Measurements from ENCODE around the gene OSTN. TPM values are rescaled to one million over a fixed set of nuclear protein-coding genes. Genes with fewer than 3 reads are reported as not detected.

The OSTN gene
- total RNA-seq, 1 experiment from 2014 or later = not detected

- intact Hi-C loops (cut with micrococcal nuclease) = no loop called here
- ATAC-seq (no peak), DNase-seq (ENCODE audit: low read depth, low spot score) (no peak)
- Histone ChIP-seq H4K20me1 (ENCODE audit: insufficient read depth) (no peaks in the 10 kb centered on the region), H3K9ac (ENCODE audit: low read length) (no peak overlapping the region), H3K79me2 (ENCODE audit: insufficient read depth, low read length) (no peaks in the 10 kb centered on the region), H3K27ac (ENCODE audit: low read depth, low read length) (no peak overlapping the region), H3K4me2 (ENCODE audit: low read length) (no peak overlapping the region), H2AFZ (ENCODE audit: low read depth, low read length, poor library complexity, severe bottlenecking) (no peak overlapping the region), H3K9me2 (ENCODE audit: insufficient read depth) (peaks cover 3% of the 10 kb centered on the region; the same call in 1 of the 2 replicates), H3K4me1 (ENCODE audit: control insufficient read depth in 1 of 2, insufficient read depth in 2 of 2, low read length in 2 of 2) (no peaks in the 10 kb centered on the region), H3K27me3 (ENCODE audit: insufficient read depth, low read length) (no peaks in the 10 kb centered on the region), H3K36me3 (ENCODE audit: control insufficient read depth in 1 of 2, insufficient read depth in 2 of 2, low read length in 2 of 2) (no peaks in the 10 kb centered on the region), H3K9me3 (ENCODE audit: control insufficient read depth in 1 of 2, insufficient read depth in 1 of 2, low read depth in 1 of 2, low read length in 2 of 2) (no peaks in the 10 kb centered on the region), H3K4me3 (replicated peaks in 1 of 2; ENCODE audit: low read depth in 1 of 2, low read length in 2 of 2) (no peak overlapping the region)
- RAD21 ChIA-PET (ENCODE audit: low non-redundant PET in 1 of 2, low total read pairs in 2 of 2, uncharacterized antibody in 2 of 2, unreplicated experiment in 2 of 2) = no interaction called here
- CTCF ChIA-PET = no interaction called here
- POLR2A ChIA-PET = no interaction called here
- TF ChIP-seq POLR2A (IDR thresholded peaks at IDR 0.05; ENCODE audit: borderline replicate concordance, extremely low read depth, insufficient read depth, insufficient read length) (no peak), SRF (IDR thresholded peaks at IDR 0.05; ENCODE audit: low read depth) (no peak), EZH2 (IDR thresholded peaks at IDR 0.05) (no peak)
- BruUV-seq (replicated peaks) = no TSS peak
Measured at GRCh38 chr3:191197761-191198306, 1.2 kb upstream of the OSTN start.

- no peak overlapping the region for H3K4me2 ChIP-seq (ENCODE audit: low read length)
- H4K20me1 ChIP-seq (ENCODE audit: insufficient read depth) = no peaks in the 10 kb centered on the region
- H3K9me2 ChIP-seq (ENCODE audit: insufficient read depth) = no peaks in the 10 kb centered on the region
- H3K4me3 ChIP-seq (replicated peaks in 1 of 2; ENCODE audit: low read depth in 1 of 2, low read length in 2 of 2) = no peak overlapping the region
- H2AFZ ChIP-seq (ENCODE audit: low read depth, low read length, poor library complexity, severe bottlenecking) = no peak overlapping the region
- H3K36me3 ChIP-seq (ENCODE audit: control insufficient read depth in 1 of 2, insufficient read depth in 2 of 2, low read length in 2 of 2) = no peaks in the 10 kb centered on the region
- DNase-seq (ENCODE audit: low read depth, low spot score) (no peak), ATAC-seq (no peak)
- H3K79me2 ChIP-seq (ENCODE audit: insufficient read depth, low read length) = no peaks in the 10 kb centered on the region
- CTCF ChIA-PET = interaction anchor here (0.9 kb wide), 1 partner anchor 54 kb away, joined by 3 read pairs; no protein-coding TSS in a partner anchor
- H3K27me3 ChIP-seq (ENCODE audit: insufficient read depth, low read length) = no peaks in the 10 kb centered on the region
- no peak for TF ChIP-seq ELF1 (IDR thresholded peaks at IDR 0.05; ENCODE audit: borderline replicate concordance, low read depth)
- no peak for TF ChIP-seq SRF (IDR thresholded peaks at IDR 0.05; ENCODE audit: low read depth)
- no peak for TF ChIP-seq EZH2phosphoT487 (IDR thresholded peaks at IDR 0.05; ENCODE audit: borderline replicate concordance)
- TF ChIP-seq, protein P1, sequence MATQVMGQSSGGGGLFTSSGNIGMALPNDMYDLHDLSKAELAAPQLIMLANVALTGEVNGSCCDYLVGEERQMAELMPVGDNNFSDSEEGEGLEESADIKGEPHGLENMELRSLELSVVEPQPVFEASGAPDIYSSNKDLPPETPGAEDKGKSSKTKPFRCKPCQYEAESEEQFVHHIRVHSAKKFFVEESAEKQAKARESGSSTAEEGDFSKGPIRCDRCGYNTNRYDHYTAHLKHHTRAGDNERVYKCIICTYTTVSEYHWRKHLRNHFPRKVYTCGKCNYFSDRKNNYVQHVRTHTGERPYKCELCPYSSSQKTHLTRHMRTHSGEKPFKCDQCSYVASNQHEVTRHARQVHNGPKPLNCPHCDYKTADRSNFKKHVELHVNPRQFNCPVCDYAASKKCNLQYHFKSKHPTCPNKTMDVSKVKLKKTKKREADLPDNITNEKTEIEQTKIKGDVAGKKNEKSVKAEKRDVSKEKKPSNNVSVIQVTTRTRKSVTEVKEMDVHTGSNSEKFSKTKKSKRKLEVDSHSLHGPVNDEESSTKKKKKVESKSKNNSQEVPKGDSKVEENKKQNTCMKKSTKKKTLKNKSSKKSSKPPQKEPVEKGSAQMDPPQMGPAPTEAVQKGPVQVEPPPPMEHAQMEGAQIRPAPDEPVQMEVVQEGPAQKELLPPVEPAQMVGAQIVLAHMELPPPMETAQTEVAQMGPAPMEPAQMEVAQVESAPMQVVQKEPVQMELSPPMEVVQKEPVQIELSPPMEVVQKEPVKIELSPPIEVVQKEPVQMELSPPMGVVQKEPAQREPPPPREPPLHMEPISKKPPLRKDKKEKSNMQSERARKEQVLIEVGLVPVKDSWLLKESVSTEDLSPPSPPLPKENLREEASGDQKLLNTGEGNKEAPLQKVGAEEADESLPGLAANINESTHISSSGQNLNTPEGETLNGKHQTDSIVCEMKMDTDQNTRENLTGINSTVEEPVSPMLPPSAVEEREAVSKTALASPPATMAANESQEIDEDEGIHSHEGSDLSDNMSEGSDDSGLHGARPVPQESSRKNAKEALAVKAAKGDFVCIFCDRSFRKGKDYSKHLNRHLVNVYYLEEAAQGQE (IDR thresholded peaks at IDR 0.05; ENCODE audit: low read depth) = no peak
- no peak for TF ChIP-seq SP1 (IDR thresholded peaks at IDR 0.05; ENCODE audit: low read depth)
- TF ChIP-seq RAD21 (IDR thresholded peaks at IDR 0.05; ENCODE audit: low read depth) = no peak
- TF ChIP-seq EGR1 (IDR thresholded peaks at IDR 0.05; ENCODE audit: low read depth) = no peak
- TF ChIP-seq SIN3A (IDR thresholded peaks at IDR 0.05; ENCODE audit: low read depth) = no peak
- no peak for TF ChIP-seq POLR2A (IDR thresholded peaks at IDR 0.05; ENCODE audit: borderline replicate concordance, extremely low read depth, insufficient read depth, insufficient read length)
- TF ChIP-seq FOSL1 (IDR thresholded peaks at IDR 0.05; ENCODE audit: low read depth) = no peak
- no peak for TF ChIP-seq ZFX (IDR thresholded peaks at IDR 0.05)
- no TSS peak for BruUV-seq (replicated peaks)
- no peaks in the 10 kb centered on the region for H3K4me1 ChIP-seq (ENCODE audit: control insufficient read depth in 1 of 2, insufficient read depth in 2 of 2, low read length in 2 of 2)
- H3K9ac ChIP-seq (ENCODE audit: low read length) = no peak overlapping the region
- intact Hi-C loops (cut with micrococcal nuclease) = no loop called here
- H3K9me3 ChIP-seq (ENCODE audit: control insufficient read depth in 1 of 2, insufficient read depth in 1 of 2, low read depth in 1 of 2, low read length in 2 of 2) = no peaks in the 10 kb centered on the region
- POLR2A ChIA-PET = no interaction called here
- H3K27ac ChIP-seq (ENCODE audit: low read depth, low read length) = no peak overlapping the region
- RAD21 ChIA-PET (ENCODE audit: low non-redundant PET in 1 of 2, low total read pairs in 2 of 2, uncharacterized antibody in 2 of 2, unreplicated experiment in 2 of 2) = no interaction called here
Measured at GRCh38 chr3:191198480-191198879, 561 bp upstream of the OSTN start.

Data from HCT116 (cell line).